Measurements from ENCODE around the gene CNTN4.

Gene CNTN4

GRCh38 chr3:2837239-2837638, 738.6 kb downstream of the CNTN4 start:
- TF ChIP-seq CTCF (IDR thresholded peaks at IDR 0.05; ENCODE audit: borderline replicate concordance, extremely low read depth, low read length, poor library complexity, severe bottlenecking) (no peak), EZH2 (IDR thresholded peaks at IDR 0.05; ENCODE audit: borderline replicate concordance, low read depth, low read length, severe bottlenecking) (no peak)
- Histone ChIP-seq H3K4me2 (ENCODE audit: insufficient read depth, low read length) (no peak overlapping the region), H4K20me1 (ENCODE audit: insufficient read depth, low read length) (no peaks in the 10 kb centered on the region), H3K36me3 (ENCODE audit: insufficient read depth, low read length) (no peaks in the 10 kb centered on the region), H3K27me3 (ENCODE audit: insufficient read depth, low read length, poor library complexity) (no peaks in the 10 kb centered on the region), H3K9me3 (ENCODE audit: insufficient read depth, low read length, severe bottlenecking) (no peaks in the 10 kb centered on the region), H2AFZ (ENCODE audit: low read depth, low read length) (no peak overlapping the region), H3K27ac (ENCODE audit: low read length) (no peak overlapping the region), H3K9ac (ENCODE audit: low read depth, low read length) (no peak overlapping the region), H3K4me1 (ENCODE audit: insufficient read depth, low read length) (no peaks in the 10 kb centered on the region), H3K79me2 (ENCODE audit: insufficient read depth, low read length) (no peaks in the 10 kb centered on the region), H3K4me3 (ENCODE audit: low read depth in 1 of 2, low read length in 2 of 2) (no peak overlapping the region)
- ATAC-seq (ENCODE audit: insufficient read depth, low read depth) (no peak), DNase-seq (no peak)

GRCh38 chr3:2837910-2838309, 739.2 kb downstream of the CNTN4 start:
- Histone ChIP-seq H4K20me1 (ENCODE audit: insufficient read depth, low read length) (no peaks in the 10 kb centered on the region), H3K4me3 (ENCODE audit: low read depth in 1 of 2, low read length in 2 of 2) (no peak overlapping the region), H3K4me2 (ENCODE audit: insufficient read depth, low read length) (no peak overlapping the region), H3K9me3 (ENCODE audit: insufficient read depth, low read length, severe bottlenecking) (no peaks in the 10 kb centered on the region), H3K36me3 (ENCODE audit: insufficient read depth, low read length) (no peaks in the 10 kb centered on the region), H2AFZ (ENCODE audit: low read depth, low read length) (no peak overlapping the region), H3K79me2 (ENCODE audit: insufficient read depth, low read length) (no peaks in the 10 kb centered on the region), H3K9ac (ENCODE audit: low read depth, low read length) (no peak overlapping the region), H3K27me3 (ENCODE audit: insufficient read depth, low read length, poor library complexity) (no peaks in the 10 kb centered on the region), H3K27ac (ENCODE audit: low read length) (no peak overlapping the region), H3K4me1 (ENCODE audit: insufficient read depth, low read length) (no peaks in the 10 kb centered on the region)
- no peak for ATAC-seq (ENCODE audit: insufficient read depth, low read depth)
- DNase-seq: no peak
- TF ChIP-seq CTCF (IDR thresholded peaks at IDR 0.05; ENCODE audit: borderline replicate concordance, extremely low read depth, low read length, poor library complexity, severe bottlenecking): no peak
- TF ChIP-seq EZH2 (IDR thresholded peaks at IDR 0.05; ENCODE audit: borderline replicate concordance, low read depth, low read length, severe bottlenecking): no peak

GRCh38 chr3:2838546-2839157, 740.0 kb downstream of the CNTN4 start:
- no peaks in the 10 kb centered on the region for H3K9me3 ChIP-seq (ENCODE audit: insufficient read depth, low read length, severe bottlenecking)
- no peaks in the 10 kb centered on the region for H3K79me2 ChIP-seq (ENCODE audit: insufficient read depth, low read length)
- ATAC-seq (ENCODE audit: insufficient read depth, low read depth) (no peak), DNase-seq (no peak)
- no peak for TF ChIP-seq CTCF (IDR thresholded peaks at IDR 0.05; ENCODE audit: borderline replicate concordance, extremely low read depth, low read length, poor library complexity, severe bottlenecking)
- H3K4me3 ChIP-seq (ENCODE audit: low read depth in 1 of 2, low read length in 2 of 2): no peak overlapping the region
- no peaks in the 10 kb centered on the region for H3K4me1 ChIP-seq (ENCODE audit: insufficient read depth, low read length)
- H3K36me3 ChIP-seq (ENCODE audit: insufficient read depth, low read length): no peaks in the 10 kb centered on the region
- no peaks in the 10 kb centered on the region for H3K27me3 ChIP-seq (ENCODE audit: insufficient read depth, low read length, poor library complexity)
- no peak overlapping the region for H3K27ac ChIP-seq (ENCODE audit: low read length)
- no peak overlapping the region for H3K4me2 ChIP-seq (ENCODE audit: insufficient read depth, low read length)
- no peaks in the 10 kb centered on the region for H4K20me1 ChIP-seq (ENCODE audit: insufficient read depth, low read length)
- no peak overlapping the region for H3K9ac ChIP-seq (ENCODE audit: low read depth, low read length)
- no peak overlapping the region for H2AFZ ChIP-seq (ENCODE audit: low read depth, low read length)

GRCh38 chr3:2839876-2840275, 741.2 kb downstream of the CNTN4 start:
- H3K36me3 ChIP-seq (ENCODE audit: insufficient read depth, low read length): no peaks in the 10 kb centered on the region
- no peaks in the 10 kb centered on the region for H3K27me3 ChIP-seq (ENCODE audit: insufficient read depth, low read length, poor library complexity)
- H3K9ac ChIP-seq (ENCODE audit: low read depth, low read length): no peak overlapping the region
- no peaks in the 10 kb centered on the region for H3K79me2 ChIP-seq (ENCODE audit: insufficient read depth, low read length)
- no peak overlapping the region for H3K4me2 ChIP-seq (ENCODE audit: insufficient read depth, low read length)
- no peak overlapping the region for H3K27ac ChIP-seq (ENCODE audit: low read length)
- H4K20me1 ChIP-seq (ENCODE audit: insufficient read depth, low read length): no peaks in the 10 kb centered on the region
- ATAC-seq (ENCODE audit: insufficient read depth, low read depth) (no peak), DNase-seq (no peak)
- H2AFZ ChIP-seq (ENCODE audit: low read depth, low read length): no peak overlapping the region
- H3K9me3 ChIP-seq (ENCODE audit: insufficient read depth, low read length, severe bottlenecking): no peaks in the 10 kb centered on the region
- H3K4me1 ChIP-seq (ENCODE audit: insufficient read depth, low read length): no peaks in the 10 kb centered on the region
- TF ChIP-seq CTCF (IDR thresholded peaks at IDR 0.05; ENCODE audit: borderline replicate concordance, extremely low read depth, low read length, poor library complexity, severe bottlenecking): no peak
- TF ChIP-seq EZH2 (IDR thresholded peaks at IDR 0.05; ENCODE audit: borderline replicate concordance, low read depth, low read length, severe bottlenecking): no peak
- H3K4me3 ChIP-seq (ENCODE audit: low read depth in 1 of 2, low read length in 2 of 2): no peak overlapping the region

All from DND-41 (cell line).